NCI-H146 treated with DMSO at 0.1 percent for 48 hours (cell line): ENCODE results near the gene SPTBN1.

Experiments used
- DNase-seq: peaks from one replicate; lab custom pipeline; 2025; ENCODE audit not compliant: unreplicated experiment; lab: John Stamatoyannopoulos, UW

The SPTBN1 gene

GRCh38 chr2:54587171-54588016 is 131.3 kb downstream of the SPTBN1 start:
- no peak for DNase-seq

- no peak for DNase-seq
Observed at GRCh38 chr2:54588244-54588899, 132.2 kb downstream of the SPTBN1 start.

- DNase-seq, result no peak
Observed at GRCh38 chr2:54589038-54589339, 132.9 kb downstream of the SPTBN1 start.

- DNase-seq, result peak; percentile 32
Observed at GRCh38 chr2:54589340-54590215, 133.5 kb downstream of the SPTBN1 start.

- DNase-seq, result no peak
Observed at GRCh38 chr2:54590216-54591120, 134.3 kb downstream of the SPTBN1 start.

- no peak for DNase-seq
Observed at GRCh38 chr2:54591551-54591950, 135.4 kb downstream of the SPTBN1 start.

GRCh38 chr2:54593249-54593648 is 137.1 kb downstream of the SPTBN1 start:
- no peak for DNase-seq

GRCh38 chr2:54594048-54594447 is 137.9 kb downstream of the SPTBN1 start:
- DNase-seq, result no peak

GRCh38 chr2:54595161-54595803 is 139.2 kb downstream of the SPTBN1 start:
- DNase-seq, result no peak

- DNase-seq, result no peak
Observed at GRCh38 chr2:54595999-54596902, 140.1 kb downstream of the SPTBN1 start.

- DNase-seq, result peak; percentile 32
Observed at GRCh38 chr2:54597153-54597848, 141.2 kb downstream of the SPTBN1 start.

- DNase-seq, result no peak
Observed at GRCh38 chr2:54598347-54599325, 142.5 kb downstream of the SPTBN1 start.

- DNase-seq, result no peak
Observed at GRCh38 chr2:54599326-54599710, 143.2 kb downstream of the SPTBN1 start.

- DNase-seq, result no peak
Observed at GRCh38 chr2:54599914-54600313, 143.8 kb downstream of the SPTBN1 start.

- no peak for DNase-seq
Observed at GRCh38 chr2:54601339-54601738, 145.2 kb downstream of the SPTBN1 start.

- no peak for DNase-seq
Observed at GRCh38 chr2:54602736-54603322, 146.7 kb downstream of the SPTBN1 start.

- DNase-seq, result no peak
Observed at GRCh38 chr2:54603357-54603756, 147.2 kb downstream of the SPTBN1 start.
